ENCODE results near the gene CALCR.

CALCR gene

GRCh38 chr7:93471456-93471855 lies 103.1 kb downstream of the CALCR start:
- H3K27ac ChIP-seq, result no peak overlapping the region
- TF ChIP-seq ZFX (IDR thresholded peaks at IDR 0.05) (no peak), CTCF (conservative IDR thresholded peaks at IDR 0.05) (no peak)

- H3K27ac ChIP-seq, result no peak overlapping the region
- TF ChIP-seq ZFX (IDR thresholded peaks at IDR 0.05) (no peak), CTCF (conservative IDR thresholded peaks at IDR 0.05) (no peak)
Observed at GRCh38 chr7:93463764-93464163, 110.8 kb downstream of the CALCR start.

GRCh38 chr7:93461350-93461749 lies 113.2 kb downstream of the CALCR start:
- H3K27ac ChIP-seq, result no peak overlapping the region
- TF ChIP-seq CTCF (conservative IDR thresholded peaks at IDR 0.05), result peak; percentile 15
- TF ChIP-seq ZFX (IDR thresholded peaks at IDR 0.05), result no peak

- no peak overlapping the region for H3K27ac ChIP-seq
- TF ChIP-seq CTCF (conservative IDR thresholded peaks at IDR 0.05), result no peak
- TF ChIP-seq ZFX (IDR thresholded peaks at IDR 0.05), result no peak
Observed at GRCh38 chr7:93453262-93453661, 121.3 kb downstream of the CALCR start.

GRCh38 chr7:93448176-93448575 lies 126.3 kb downstream of the CALCR start:
- H3K27ac ChIP-seq, result no peak overlapping the region
- TF ChIP-seq ZFX (IDR thresholded peaks at IDR 0.05) (no peak), CTCF (conservative IDR thresholded peaks at IDR 0.05) (no peak)

- TF ChIP-seq CTCF (conservative IDR thresholded peaks at IDR 0.05) (no peak), ZFX (IDR thresholded peaks at IDR 0.05) (no peak)
- no peak overlapping the region for H3K27ac ChIP-seq
Observed at GRCh38 chr7:93447509-93447908, 127.0 kb downstream of the CALCR start.

GRCh38 chr7:93442478-93443224 lies 131.9 kb downstream of the CALCR start:
- no peak overlapping the region for H3K27ac ChIP-seq
- peak; percentile 96 for TF ChIP-seq CTCF (conservative IDR thresholded peaks at IDR 0.05)
- TF ChIP-seq ZFX (IDR thresholded peaks at IDR 0.05), result no peak

All from C4-2B (cell line).